Measurements from ENCODE around the gene ZNF491. TPM values are rescaled to one million over a fixed set of nuclear protein-coding genes. Genes with fewer than 3 reads are reported as not detected.

The ZNF491 gene
- total RNA-seq, 1 donor from 2014 or later: 5.2 TPM

DNA sequence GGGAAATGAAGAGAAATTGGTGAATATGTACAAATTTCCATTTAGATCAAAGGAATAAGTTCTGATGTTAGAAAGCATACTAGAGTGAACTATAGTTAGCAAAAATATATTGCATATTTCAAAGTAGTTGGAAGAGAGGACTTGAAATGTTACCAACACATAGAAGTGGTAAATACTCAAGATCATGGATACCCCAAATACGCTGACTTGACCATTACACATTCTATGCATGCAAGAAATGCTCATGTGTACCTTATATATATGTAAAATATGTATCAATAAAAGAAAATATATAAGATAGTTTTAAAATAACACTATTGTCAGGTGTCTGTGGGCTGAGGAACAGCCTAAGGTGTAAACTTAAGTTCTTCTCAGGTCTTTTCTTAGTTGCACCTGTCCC, 14.6 kb upstream of the ZNF491 start:
- TF ChIP-seq POLR2AphosphoS5 (IDR thresholded peaks at IDR 0.05; ENCODE audit: insufficient read depth in 1 of 2, low read depth in 1 of 2) (no peak), POLR2A (IDR thresholded peaks at IDR 0.05) (no peak)
- TF ChIP-seq, protein P1, sequence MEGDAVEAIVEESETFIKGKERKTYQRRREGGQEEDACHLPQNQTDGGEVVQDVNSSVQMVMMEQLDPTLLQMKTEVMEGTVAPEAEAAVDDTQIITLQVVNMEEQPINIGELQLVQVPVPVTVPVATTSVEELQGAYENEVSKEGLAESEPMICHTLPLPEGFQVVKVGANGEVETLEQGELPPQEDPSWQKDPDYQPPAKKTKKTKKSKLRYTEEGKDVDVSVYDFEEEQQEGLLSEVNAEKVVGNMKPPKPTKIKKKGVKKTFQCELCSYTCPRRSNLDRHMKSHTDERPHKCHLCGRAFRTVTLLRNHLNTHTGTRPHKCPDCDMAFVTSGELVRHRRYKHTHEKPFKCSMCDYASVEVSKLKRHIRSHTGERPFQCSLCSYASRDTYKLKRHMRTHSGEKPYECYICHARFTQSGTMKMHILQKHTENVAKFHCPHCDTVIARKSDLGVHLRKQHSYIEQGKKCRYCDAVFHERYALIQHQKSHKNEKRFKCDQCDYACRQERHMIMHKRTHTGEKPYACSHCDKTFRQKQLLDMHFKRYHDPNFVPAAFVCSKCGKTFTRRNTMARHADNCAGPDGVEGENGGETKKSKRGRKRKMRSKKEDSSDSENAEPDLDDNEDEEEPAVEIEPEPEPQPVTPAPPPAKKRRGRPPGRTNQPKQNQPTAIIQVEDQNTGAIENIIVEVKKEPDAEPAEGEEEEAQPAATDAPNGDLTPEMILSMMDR (IDR thresholded peaks at IDR 0.05): no peak
- DNase-seq (ENCODE audit: extremely low spot score in 2 of 2): no peak
- intact Hi-C loops (cut with DNase I): no loop called here
- no peaks in the 10 kb centered on the region for H3K4me1 ChIP-seq
- no peak overlapping the region for H3K27ac ChIP-seq
- H3K27me3 ChIP-seq: no peaks in the 10 kb centered on the region
- no peak overlapping the region for H3K4me3 ChIP-seq
- H3K36me3 ChIP-seq: peaks cover 10 to 41% of the 10 kb centered on the region in 2 donors
- H3K9me3 ChIP-seq: peaks cover 50% of the 10 kb centered on the region

DNA sequence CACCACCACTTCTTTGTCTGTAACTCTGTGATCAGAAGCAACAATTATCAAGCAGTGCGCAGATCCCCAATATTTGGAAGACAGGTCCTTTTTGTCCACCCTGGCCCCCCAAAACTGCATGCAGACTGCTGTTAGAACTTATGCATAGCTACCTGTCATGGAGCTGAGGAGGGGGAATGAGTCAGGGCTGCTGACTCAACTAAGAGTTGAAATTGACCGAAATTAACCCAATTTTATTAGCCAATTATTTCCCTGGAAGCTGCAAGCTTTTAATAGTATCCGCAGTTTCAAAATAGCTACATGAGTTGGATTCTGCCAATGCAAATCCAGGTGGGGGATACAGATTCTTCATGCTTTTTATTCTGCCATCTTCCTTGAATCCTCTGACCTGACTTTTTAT, 14.0 kb upstream of the ZNF491 start:
- H3K27me3 ChIP-seq: no peaks in the 10 kb centered on the region
- H3K27ac ChIP-seq: no peak overlapping the region
- H3K36me3 ChIP-seq: peaks cover 10 to 35% of the 10 kb centered on the region in 2 donors
- peaks cover 49% of the 10 kb centered on the region for H3K9me3 ChIP-seq
- H3K4me3 ChIP-seq: no peak overlapping the region
- no peak for TF ChIP-seq POLR2A (IDR thresholded peaks at IDR 0.05)
- no peak for TF ChIP-seq POLR2AphosphoS5 (IDR thresholded peaks at IDR 0.05; ENCODE audit: insufficient read depth in 1 of 2, low read depth in 1 of 2)
- TF ChIP-seq, protein P1 (IDR thresholded peaks at IDR 0.05): no peak
- intact Hi-C loops (cut with DNase I): no loop called here
- no peak for DNase-seq (ENCODE audit: extremely low spot score in 2 of 2)
- H3K4me1 ChIP-seq: no peaks in the 10 kb centered on the region

DNA sequence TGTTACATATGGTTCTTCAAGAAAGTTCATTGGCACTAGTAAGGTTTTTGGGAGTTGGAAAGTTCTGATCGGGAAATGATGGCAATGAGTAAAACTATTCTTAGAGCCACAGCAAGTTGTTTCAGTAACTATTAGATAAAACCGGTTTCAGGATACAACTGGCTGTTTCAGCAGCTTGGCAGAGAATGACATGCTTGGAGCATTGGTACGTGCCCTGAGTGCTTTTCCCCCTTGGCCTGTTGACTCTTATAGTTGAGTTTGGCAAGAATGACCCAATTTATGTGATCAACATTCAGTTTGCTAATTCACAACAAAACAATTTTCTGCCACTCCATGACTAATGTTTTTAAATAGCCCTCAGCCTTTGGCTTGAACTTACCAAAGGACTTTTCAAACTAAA, 10.8 kb upstream of the ZNF491 start:
- DNase-seq (ENCODE audit: extremely low spot score in 2 of 2): no peak
- peaks cover 23% of the 10 kb centered on the region for H3K9me3 ChIP-seq
- no peaks in the 10 kb centered on the region for H3K27me3 ChIP-seq
- intact Hi-C loops (cut with DNase I): no loop called here
- TF ChIP-seq POLR2AphosphoS5 (IDR thresholded peaks at IDR 0.05; ENCODE audit: insufficient read depth in 1 of 2, low read depth in 1 of 2) (no peak), POLR2A (IDR thresholded peaks at IDR 0.05) (no peak)
- TF ChIP-seq, protein P1 (IDR thresholded peaks at IDR 0.05): no peak
- no peak overlapping the region for H3K27ac ChIP-seq
- H3K36me3 ChIP-seq: peaks cover 0 to 3% of the 10 kb centered on the region in 2 donors
- H3K4me1 ChIP-seq: no peaks in the 10 kb centered on the region
- H3K4me3 ChIP-seq: no peak overlapping the region

DNA sequence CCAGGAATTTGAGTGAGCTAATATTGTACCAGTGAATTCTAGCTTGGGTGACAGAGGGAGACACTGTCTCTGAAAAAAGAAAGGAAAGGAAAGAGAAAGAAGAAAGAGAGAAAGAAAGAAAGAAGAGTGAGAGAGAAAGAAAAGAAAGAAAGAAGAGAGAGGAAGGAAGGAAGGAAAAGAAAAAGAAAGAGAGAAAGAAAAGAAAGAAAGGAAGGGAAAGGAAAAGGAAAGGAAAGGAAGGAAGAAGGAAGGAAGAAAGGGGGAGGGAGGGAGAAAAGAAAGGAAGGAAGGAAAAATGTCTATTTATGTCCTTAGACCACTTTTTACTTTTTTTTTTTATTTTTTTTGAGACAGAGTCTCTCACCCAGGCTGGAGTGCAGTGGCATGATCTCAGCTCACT, 5.4 kb upstream of the ZNF491 start:
- Histone ChIP-seq H3K9me3 (peaks cover 9% of the 10 kb centered on the region), H3K4me3 (no peak overlapping the region), H3K36me3 (no peaks in the 10 kb centered on the region), H3K27me3 (no peaks in the 10 kb centered on the region), H3K4me1 (peaks cover 9% of the 10 kb centered on the region), H3K27ac (no peak overlapping the region)
- intact Hi-C loops (cut with DNase I): loop anchor here (10.0 kb wide), 1 partner anchor 118 kb away; no protein-coding TSS in a partner anchor
- no peak for DNase-seq (ENCODE audit: extremely low spot score in 2 of 2)
- TF ChIP-seq POLR2AphosphoS5 (IDR thresholded peaks at IDR 0.05; ENCODE audit: insufficient read depth in 1 of 2, low read depth in 1 of 2) (no peak), POLR2A (IDR thresholded peaks at IDR 0.05) (no peak)
- TF ChIP-seq, protein P1 (IDR thresholded peaks at IDR 0.05): no peak

DNA sequence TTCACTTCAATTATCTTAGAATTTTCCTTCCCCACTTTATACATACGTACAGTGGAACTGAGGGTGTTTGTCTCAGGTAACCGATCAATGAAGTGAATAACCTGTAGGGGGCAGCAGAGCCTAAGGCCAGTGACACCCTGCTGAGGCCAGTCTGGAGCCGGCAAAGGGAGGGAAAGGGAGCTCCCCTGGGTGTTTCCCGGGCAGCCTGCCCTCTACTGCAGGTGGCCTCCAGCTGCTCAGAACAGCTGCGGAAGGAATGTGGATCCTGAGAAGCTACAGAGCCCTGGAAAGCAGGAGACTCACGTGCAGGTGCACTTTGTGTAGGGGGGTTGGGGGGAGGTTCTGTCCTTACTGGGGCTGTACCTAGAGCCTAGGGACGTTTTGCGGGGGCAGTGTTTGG, 832 bp upstream of the ZNF491 start:
- Histone ChIP-seq H3K27me3 (no peaks in the 10 kb centered on the region), H3K9me3 (no peaks in the 10 kb centered on the region), H3K4me1 (peaks cover 24% of the 10 kb centered on the region), H3K27ac (peak overlapping the region; percentile 84), H3K36me3 (no peaks in the 10 kb centered on the region), H3K4me3 (peak overlapping the region; percentile 63 to 79)
- intact Hi-C loops (cut with DNase I): loop anchor here (10.0 kb wide), 1 partner anchor 123 kb away; no protein-coding TSS in a partner anchor
- TF ChIP-seq POLR2AphosphoS5 (IDR thresholded peaks at IDR 0.05; ENCODE audit: insufficient read depth in 1 of 2, low read depth in 1 of 2) (peak; percentile 51 to 84), POLR2A (IDR thresholded peaks at IDR 0.05) (no peak)
- TF ChIP-seq, protein P1 (IDR thresholded peaks at IDR 0.05): peak; percentile 66 to 78 (median 70)
- DNase-seq (ENCODE audit: extremely low spot score in 2 of 2): no peak

All from vagina (tissue), 2 donors.